COLO668 (cell line): ENCODE measurements around the gene PTGIS.
"Not testable (repeated sequence)": the region's sequence is repeated elsewhere in the genome, so short reads cannot be mapped to it uniquely, and the experiment has no call there.

Source experiments
- DNase-seq: peaks from one replicate; lab custom pipeline; 2025; ENCODE audit not compliant: unreplicated experiment; lab: John Stamatoyannopoulos, UW

PTGIS gene

GRCh38 chr20:49567421-49568277 lies at the start of gene PTGIS:
PTGIS (minus strand) TSS chr20:49568137; CDS start chr20:49568116, 21 bp downstream.
- no peak for DNase-seq

GRCh38 chr20:49617394-49617793 lies 49.5 kb upstream of the PTGIS start:
- DNase-seq = not testable (repeated sequence)

- DNase-seq = no peak
Measured at GRCh38 chr20:49616154-49617007, 48.4 kb upstream of the PTGIS start.

GRCh38 chr20:49615401-49616153 lies 47.6 kb upstream of the PTGIS start:
- no peak for DNase-seq

- DNase-seq = not testable (repeated sequence)
Measured at GRCh38 chr20:49615051-49615400, 47.1 kb upstream of the PTGIS start.

GRCh38 chr20:49614338-49615050 lies 46.6 kb upstream of the PTGIS start:
- no peak for DNase-seq

- no peak for DNase-seq
Measured at GRCh38 chr20:49612127-49612738, 44.3 kb upstream of the PTGIS start.

- not testable (repeated sequence) for DNase-seq
Measured at GRCh38 chr20:49611539-49612126, 43.7 kb upstream of the PTGIS start.

- peak; percentile 72 for DNase-seq
Measured at GRCh38 chr20:49610691-49611538, 43.0 kb upstream of the PTGIS start.

GRCh38 chr20:49608752-49609670 lies 41.1 kb upstream of the PTGIS start:
- DNase-seq = peak; percentile 79

- DNase-seq = no peak
Measured at GRCh38 chr20:49607568-49607967, 39.6 kb upstream of the PTGIS start.

GRCh38 chr20:49603209-49603627 lies 35.3 kb upstream of the PTGIS start:
- DNase-seq = no peak

- DNase-seq = no peak
Measured at GRCh38 chr20:49602345-49603208, 34.6 kb upstream of the PTGIS start.

- no peak for DNase-seq
Measured at GRCh38 chr20:49601153-49601924, 33.4 kb upstream of the PTGIS start.

GRCh38 chr20:49599746-49600113 lies 31.8 kb upstream of the PTGIS start:
- no peak for DNase-seq

- DNase-seq = no peak
Measured at GRCh38 chr20:49597825-49598395, 30.0 kb upstream of the PTGIS start.
